GM18517 (cell line): ENCODE data around the gene UBE2V1.

Source experiments
- ATAC-seq: cut with Tn5 transposase; IDR thresholded peaks from one replicate; pipeline ENCODE4 v1.9.1; 2021; ENCODE audit warnings: mild to moderate bottlenecking, moderate library complexity; ENCODE audit not compliant: unreplicated experiment

Gene UBE2V1

DNA sequence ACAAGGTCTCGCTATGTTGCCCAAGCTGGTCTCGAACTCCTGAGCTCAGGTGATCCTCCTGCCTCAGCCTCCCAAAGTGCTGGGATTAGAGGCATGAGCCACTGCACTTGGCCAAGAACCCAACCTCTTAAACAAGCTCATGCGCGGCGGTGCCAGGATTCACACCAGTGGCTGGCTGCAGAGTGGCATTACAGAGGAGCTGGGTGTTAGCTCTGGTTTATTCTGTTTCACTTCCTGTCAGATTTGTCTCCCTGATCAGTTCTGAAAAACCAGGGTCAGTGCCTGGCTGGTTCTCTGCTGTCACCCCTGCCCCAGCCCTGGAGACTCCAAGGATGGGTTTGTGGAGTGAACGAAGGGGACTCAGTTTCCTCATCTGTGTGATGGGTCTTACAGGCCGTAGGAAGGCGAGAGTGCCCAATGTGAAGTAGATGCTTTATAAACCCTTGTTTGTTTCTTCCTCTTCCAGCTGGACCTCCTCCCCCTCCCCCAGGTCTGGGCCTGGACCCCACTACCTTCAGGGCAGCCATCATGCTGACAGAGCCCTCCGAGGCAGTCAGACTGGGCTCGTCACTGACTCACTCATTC, 63.4 kb downstream of the UBE2V1 start:
- no peak for ATAC-seq

DNA sequence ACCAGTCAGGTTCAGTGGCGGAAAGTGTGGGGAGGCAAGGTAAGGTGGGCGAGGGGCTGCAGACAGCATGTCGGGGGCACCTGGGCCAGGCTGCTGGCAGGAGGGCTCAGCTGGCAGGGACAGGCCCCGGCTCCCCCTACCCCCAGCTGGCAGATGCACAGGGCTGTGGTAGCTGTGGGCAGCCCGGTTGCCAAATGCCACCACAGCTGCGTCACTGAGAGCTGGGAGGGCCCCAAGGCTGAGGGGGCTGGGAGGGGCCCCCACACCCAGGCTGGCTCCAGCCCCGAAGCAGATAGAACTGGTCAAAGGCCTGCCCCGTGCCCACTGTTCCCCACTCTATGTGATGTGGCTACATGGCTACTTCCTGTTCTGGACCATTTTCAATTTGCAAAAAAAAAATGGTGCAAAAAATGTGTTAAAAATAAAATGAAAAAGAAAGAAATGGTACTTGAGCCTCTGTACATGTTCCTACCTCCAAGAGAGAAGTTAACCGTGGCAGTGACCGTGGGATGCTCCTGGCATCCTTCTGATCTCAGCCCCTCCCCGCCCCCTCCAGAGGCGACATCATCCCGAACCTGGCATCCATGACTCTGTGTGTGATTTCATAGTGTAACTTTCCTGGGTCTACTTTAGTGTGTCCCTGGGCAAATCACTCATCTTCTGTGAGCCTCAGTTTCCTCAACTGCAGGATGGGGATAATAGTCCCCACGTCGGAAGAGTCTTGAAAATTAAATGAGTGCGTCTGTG, 64.4 kb downstream of the UBE2V1 start:
- no peak for ATAC-seq

DNA sequence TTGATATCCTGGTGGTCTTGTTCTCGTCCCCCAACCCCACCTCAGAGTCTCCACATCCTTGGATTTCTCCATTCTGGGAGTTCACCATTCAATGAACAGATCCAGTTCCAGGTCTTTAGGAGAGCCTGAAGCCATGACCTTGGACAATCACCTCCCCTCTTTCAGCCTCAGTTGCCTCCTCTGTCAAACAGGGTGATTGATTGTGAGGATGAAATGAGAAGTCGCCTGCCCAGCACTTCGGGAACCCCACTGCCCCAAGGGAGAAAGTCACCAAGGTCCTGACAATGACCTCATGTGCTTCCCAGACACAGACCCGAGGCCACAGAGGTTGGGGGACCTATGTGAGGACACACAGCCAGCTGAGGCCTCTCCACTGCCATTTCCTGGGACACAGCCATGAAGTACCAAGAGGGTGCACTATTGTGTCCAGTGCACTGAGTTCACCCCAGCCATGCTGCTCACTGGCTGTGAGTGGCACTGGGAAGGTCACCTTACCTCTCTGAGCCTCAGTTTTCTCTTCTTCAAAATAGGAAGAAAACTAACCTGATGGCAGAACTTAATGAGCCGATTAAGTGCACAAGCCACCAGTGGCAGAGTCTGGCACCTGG, 68.5 kb downstream of the UBE2V1 start:
- no peak for ATAC-seq

DNA sequence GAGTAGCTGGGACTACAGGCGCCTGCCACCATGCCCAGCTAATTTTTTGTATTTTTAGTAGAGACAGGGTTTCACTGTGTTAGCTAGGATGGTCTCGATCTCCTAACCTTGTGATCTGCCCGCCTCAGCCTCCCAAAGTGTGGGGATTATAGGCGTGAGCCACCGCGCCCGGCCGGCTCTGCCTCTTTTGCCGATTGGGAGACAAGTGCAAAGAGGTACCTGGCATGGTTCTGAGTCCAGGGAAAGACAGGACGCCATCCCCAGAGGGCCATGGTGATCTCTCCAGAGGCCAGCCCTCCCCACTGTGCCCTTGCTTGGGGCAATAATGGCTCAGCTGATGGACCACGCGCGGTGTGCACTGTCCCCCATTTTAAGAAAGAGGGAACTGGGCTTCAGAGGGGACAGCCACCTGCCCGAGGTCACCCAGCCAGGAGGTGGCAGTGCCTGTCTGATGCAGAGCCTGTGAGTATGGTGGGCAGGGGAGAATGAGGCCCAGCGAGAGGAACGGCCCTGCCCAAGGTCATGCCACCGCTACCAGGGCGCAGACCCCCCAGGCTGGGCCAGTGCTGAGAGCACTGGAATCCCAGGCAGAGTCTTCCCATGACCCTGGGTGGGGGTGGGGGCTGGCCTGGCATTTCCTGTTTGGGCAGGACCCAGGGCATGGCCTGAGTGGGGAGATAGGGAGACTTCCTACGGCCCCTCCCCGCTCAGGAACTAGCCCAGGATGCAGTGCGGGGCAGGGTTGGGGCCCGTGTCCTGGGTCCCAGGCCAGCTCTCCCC, 69.2 kb downstream of the UBE2V1 start:
- no peak for ATAC-seq

DNA sequence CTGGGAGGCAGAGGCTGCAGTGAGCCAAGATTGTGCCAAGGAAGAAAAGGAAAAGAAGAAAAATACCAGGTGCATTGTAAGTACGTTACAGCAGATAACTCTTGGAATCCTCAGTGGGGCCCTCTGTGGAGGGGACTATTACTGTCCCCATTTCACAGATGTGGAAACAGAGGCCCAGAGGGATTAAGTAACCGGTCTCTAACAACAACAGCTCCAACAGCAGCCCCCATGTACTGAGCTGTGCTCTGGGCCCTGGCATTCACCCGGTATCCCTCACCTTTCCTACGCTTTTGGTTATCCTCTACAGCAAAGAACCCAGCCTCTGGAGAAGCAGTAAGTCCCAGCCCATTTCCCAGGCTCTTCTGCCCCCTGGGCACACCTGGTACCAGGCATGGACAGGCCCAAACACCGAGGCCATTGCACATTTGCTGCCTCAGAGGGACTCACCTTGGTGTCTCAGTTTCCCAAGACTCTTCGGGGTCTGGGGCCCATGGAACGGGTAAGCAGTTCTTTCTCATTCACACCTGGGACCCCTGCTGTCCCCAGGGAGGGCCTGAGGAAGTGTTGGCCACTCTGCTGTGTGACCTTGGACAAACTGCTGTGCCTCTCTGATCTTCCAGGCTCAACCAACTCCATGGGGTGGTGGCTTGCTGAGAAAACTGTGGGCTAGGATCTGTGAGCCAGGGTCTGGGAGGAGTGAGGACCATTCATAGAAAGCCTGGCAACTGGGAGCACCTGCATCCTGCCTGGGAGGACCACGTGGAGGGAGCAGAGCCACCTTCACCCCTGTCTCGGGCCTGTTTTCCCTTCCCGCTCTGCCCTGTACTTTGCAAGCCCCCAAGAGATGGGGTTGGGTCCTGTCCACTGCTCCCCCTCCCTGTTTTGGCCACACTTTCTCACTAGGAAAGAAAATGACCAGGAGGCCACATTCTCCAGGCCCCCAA, 70.3 kb downstream of the UBE2V1 start:
- ATAC-seq, result no peak

DNA sequence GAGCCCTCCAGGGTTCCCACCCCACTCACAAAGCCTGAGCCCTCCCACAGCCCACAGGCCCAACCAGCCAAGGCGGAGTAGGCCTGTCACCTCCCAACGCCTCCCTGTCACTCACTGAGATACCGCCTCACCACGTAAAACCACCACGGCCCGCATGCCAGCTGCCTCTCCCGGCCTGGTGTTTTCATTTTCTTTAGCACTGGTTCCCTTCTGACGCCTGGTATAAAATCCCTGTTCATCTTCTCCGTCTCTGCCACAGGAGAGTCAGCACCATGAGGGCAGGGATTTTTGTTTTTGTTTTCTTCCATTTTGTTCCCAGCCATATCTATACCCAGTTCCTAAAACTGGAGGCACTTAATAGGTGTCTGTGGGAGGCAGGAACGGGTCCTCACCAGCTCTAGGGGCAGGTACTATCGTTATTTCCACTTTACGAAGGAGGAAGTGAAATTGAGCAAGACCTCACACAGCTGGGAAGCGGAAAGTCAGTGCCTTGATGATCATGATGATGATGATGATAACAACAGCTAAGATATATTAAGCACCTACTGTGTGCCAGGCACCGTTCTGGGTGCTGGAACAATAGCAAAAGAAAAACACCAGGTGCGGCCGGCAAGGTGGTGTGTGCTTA, 71.6 kb downstream of the UBE2V1 start:
- no peak for ATAC-seq

DNA sequence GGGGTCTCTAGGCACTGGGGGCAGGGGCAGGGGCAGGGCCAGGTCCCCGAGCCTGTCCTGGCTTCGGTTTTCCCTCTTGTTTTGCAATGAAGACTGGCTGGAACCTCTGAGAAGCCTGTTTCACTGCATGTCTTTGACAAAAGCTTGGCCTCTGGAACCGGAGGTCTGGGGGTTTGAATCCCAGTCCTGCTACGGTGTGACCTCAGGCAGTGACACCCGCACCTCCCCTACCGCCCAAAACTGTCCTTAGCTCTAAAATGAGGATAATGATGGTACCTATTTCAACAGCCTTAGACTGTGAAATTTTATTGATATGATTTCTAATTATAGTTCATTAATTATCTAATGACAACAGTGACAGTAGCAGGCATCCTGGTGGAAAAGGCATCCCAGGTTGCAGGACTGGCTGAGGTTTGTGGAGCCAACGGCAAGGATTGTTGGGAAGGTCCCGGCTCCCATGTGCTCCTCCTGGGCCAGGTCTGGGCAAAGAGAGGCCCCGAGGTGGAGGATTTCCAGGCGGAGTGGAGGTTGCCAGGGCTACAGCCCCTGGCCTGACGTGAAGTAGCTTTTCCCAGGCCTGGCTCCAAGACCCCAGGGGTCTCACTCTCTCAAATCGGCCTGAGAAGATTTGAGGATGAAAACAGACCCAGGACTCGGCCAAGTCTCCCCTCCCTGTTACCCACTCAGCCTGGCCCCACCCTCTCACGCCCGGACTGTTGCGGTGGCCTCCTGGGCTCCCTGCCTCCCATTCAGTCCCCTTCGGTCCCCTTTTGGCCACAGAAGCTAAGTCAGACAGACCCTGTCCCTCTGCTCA, 72.3 kb downstream of the UBE2V1 start:
- ATAC-seq, result no peak

DNA sequence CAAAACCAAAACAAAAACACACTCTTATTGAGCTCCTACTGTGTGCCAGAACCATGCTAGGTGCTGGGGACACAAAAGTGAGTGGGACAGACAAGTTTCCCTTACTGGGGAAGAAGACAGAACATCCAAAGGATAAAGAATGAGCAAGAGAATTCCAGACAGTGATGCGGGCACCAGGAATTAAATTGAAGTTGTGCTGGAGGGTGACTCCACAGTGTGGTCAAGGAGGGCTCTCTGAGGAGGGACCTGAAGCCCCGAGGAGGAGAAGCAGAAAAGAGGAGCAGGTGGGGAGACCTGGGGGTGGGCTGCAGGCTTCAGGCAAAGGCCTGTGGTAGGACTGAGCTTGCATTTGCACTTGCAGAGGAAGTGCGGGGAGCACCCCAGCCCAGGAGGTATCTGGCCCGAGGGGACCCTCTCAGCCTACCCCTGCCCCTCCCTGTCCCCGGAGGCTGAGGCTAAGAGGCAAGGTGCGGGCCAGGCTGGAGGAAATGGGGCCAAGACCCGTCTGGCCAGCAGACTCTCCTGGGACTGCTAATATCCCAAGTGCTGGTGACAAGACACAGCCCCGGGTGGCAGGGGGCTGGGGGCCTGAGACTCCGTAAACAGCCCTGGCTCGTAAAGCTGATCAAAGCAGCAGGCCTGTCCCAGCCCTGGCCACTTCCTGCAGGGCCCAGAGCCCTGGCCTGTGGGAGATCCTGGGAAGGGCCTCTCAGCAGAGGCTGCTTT, 73.1 kb downstream of the UBE2V1 start:
- no peak for ATAC-seq

DNA sequence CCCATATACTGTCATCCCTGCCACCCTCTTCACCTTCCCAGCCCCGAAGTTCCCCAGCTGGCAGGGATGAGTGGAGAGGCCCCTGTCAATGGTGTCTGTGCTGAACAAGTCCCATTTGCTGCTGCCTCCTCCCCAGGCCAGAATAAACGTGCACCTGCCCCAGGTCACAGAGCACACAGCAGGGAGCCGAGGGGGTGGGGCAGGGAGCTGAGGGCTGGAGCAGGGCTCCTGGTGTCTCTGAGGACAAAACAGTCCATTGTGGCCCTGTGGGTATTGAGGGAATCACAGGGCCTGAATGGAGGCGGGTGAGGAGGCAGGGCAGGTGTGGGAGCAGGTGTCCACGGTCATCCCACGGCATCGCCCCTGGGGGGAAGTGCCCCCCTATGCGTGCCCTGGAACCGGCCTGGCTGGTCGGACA, 74.4 kb downstream of the UBE2V1 start:
- ATAC-seq, result no peak

DNA sequence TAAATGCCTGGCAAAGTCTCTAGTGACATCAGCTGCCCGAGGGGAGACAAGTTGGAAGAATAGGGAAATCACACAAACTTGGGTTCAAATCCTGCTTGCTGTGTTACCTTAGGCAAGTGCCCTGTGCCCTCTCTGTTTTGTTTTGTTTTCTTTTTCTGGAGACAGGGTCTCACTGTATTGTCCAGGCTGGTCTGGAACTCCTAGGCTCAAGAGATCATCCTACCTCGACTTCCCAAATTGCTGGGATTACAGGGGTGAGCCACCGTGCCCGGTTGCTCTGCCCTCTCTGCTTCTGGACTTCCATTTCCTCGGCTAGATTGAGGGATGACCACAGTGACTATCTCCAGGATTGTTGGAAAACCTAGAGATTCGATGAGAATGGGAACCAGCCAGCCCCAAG, 74.8 kb downstream of the UBE2V1 start:
- no peak for ATAC-seq

DNA sequence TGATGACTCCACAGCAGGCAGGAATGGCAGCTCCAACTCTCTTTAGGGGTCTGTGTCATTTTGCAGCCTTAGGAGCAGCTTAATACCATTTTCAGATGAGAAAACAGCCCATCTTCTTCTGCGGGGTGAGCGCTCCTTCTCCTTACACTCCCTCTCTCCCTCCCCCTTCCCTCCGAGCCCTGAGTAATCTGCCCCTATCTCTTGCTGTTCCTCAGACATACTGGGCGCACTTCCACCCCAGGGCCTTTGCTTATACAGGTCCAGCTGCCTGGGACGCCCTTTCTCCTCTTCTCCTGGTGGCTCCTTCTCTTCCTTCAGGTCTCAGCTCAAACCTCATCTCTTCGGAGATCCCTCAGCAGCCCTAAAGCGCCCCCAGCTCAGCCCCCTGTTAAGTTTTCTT, 75.4 kb downstream of the UBE2V1 start:
- ATAC-seq, result no peak

DNA sequence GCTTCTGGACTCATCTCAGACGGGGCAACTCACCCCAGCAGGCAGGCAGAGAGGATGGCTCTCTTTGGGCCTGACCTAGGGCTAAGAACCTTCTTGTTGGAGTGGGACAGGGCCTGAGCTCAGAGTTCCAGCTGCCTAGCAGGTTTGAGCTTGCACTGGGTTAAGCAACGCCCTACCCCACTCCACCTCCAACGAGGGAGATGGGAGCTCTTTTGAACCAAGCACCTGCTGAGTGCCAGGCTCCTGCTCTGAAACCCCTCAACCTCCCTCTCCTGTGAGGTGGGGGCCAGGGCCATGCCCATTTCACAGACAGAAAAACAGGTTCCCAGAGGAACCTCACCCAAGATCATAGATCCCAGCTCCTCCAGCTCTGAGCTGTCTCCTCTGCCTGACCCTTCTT, 75.8 kb downstream of the UBE2V1 start:
- no peak for ATAC-seq

DNA sequence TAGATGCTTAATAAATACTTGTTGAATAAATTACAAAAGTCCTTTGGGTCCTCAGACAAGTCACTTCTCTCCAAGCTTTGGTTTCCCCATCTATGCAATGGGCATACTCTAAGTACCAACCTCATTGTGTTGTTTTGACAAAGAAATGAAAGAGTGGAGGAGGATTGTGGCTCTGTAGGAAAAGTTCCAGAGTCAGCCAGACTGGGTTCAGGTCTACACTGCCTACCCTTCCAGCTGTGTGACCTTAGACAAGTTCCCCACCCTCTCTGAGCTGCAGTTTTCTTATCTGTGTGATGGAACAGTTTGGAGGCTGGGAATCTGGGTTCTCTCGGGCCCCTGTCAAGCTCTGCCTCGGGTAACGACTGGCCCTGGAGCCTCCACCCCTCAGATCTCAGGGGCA, 76.2 kb downstream of the UBE2V1 start:
- no peak for ATAC-seq

DNA sequence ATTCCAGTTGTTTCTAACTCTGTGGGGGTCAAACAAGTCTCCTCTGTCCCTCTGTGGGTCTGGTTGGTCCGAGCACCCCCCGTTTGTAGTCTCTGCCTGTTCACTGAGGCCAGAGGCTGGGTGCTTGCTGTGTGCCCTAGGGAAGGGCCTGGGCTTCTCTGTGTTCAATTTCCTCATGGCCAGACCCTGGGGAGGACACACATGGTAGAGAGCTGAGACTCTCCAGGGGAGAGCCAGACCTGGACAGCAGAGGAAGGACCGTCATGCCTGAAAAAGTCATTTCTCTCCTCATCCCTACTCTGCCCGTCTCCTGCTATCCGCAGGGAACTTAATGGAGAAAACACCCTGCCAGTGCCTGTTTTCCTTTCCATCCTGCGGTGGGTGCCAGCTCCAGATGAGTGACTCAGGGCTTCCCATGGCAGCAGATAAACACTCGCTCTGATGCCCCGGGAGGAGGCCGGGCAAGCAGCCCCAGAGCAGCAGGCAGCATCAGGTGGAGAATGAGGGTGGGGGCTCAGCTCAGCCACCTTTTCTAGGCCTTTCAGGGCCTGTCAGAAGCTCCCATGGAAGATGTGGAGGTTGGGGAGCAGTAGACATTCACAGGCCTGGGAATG, 78.3 kb downstream of the UBE2V1 start:
- ATAC-seq, result no peak

DNA sequence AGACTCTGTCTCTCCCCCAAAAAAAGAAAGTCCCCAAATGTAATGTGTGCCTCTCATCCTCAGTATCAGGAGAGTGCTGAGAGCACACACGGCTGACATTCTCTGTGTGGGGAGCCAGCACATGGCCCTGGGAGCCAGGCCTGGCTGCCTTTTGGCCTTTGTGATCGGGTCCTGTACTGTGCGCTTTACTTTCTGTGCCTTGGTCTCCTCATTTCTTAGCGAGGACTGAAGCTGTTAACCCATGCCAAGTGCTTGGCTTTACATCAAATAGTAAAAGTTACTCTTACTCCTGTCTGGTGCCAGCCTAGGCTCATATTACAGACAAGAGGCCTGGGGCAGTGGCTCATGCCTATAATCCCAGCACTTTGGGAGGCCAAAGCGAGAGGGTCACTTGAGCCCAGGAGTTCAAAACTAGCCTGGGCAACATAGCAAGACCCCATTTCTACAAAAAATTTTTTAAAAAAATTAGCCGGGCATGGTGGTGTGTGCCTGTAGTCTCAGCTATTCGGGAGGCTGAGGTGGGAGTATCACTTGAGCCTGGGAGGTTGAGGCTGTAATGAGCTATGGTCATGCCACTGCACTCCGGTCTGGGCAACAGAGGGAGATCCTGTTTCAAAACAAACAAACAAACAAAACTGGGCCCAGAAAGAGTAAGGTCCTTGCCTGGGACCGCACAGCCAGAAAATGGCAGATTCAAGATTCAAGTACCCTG, 79.8 kb downstream of the UBE2V1 start:
- ATAC-seq, result no peak
